Activated naive CD8-positive, alpha-beta T cell treated with anti-CD3 and anti-CD28 coated beads, Interleukin-2, amount 10 ng/mL, durations not matched to agents 7 days and 5 days (primary cell): Measurements from ENCODE around the gene TIPIN. TPM values are rescaled to one million over a fixed set of nuclear protein-coding genes. Genes with fewer than 3 reads are reported as not detected.
"Not testable (repeated sequence)": the region's sequence is repeated elsewhere in the genome, so short reads cannot be mapped to it uniquely, and the experiment has no call there.

ENCODE experiments used
- ATAC-seq: fragments of 150-1000 bp; cut with Tn5 transposase; one replicate; pipeline ENCODE4 v1.10.0; 2021; ENCODE audit warnings: low read depth, moderate library complexity
- POLR2A ChIA-PET: fragments of 350-600 bp; sonication (Branson Sonifier 250); formaldehyde crosslinking; loops from one replicate; lab custom pipeline; 2021; ENCODE audit warnings: antibody characterized with exemption; lab: Charles Lee
- DNase-seq: peaks from one replicate; pipeline ENCODE4 v3.0.0; 2021
- H3K27ac Mint-ChIP-seq: one replicate; pipeline ENCODE4 v1.8.0; 2022; ENCODE audit warnings: mild to moderate bottlenecking, mixed read lengths
- H3K27me3 Mint-ChIP-seq: one replicate; pipeline ENCODE4 v1.8.0; 2022; ENCODE audit warnings: mild to moderate bottlenecking, moderate library complexity, mixed read lengths
- H3K36me3 Mint-ChIP-seq: one replicate; pipeline ENCODE4 v1.8.0; 2021; ENCODE audit warnings: mild to moderate bottlenecking, mixed read lengths
- H3K4me1 Mint-ChIP-seq: one replicate; pipeline ENCODE4 v1.8.0; 2021; ENCODE audit warnings: mixed read lengths
- H3K4me3 Mint-ChIP-seq: one replicate; pipeline ENCODE4 v1.8.0; 2022; ENCODE audit warnings: mild to moderate bottlenecking, moderate library complexity, mixed read lengths
- H3K9me3 Mint-ChIP-seq: one replicate; pipeline ENCODE4 v1.8.0; 2021; ENCODE audit warnings: mixed read lengths
- total RNA-seq, 2 experiments: library from RNA; stranded (reverse); gene quantifications; one replicate each; pipeline ENCODE4 v1.2.3, GENCODE V29; 2021

TIPIN gene
- total RNA-seq, 2 experiments from 2014 or later = 29.5 to 31.3 TPM

GRCh38 chr15:66369773-66370651, 13.5 kb upstream of the TIPIN start:
- peaks cover 5% of the 10 kb centered on the region for H3K9me3 Mint-ChIP-seq
- POLR2A ChIA-PET = interaction anchor here (0.5 to 4.4 kb wide), 5 partner anchors 13 to 128 kb away, joined by 3 to 28 read pairs (median 7); partner anchors contain the start of genes MAP2K1, SNAPC5 and TIPIN

GRCh38 chr15:66364944-66365528, 8.6 kb upstream of the TIPIN start:
- Mint-ChIP-seq H3K9me3 (no peaks in the 10 kb centered on the region), H3K27ac (no peak overlapping the region), H3K4me1 (peaks cover 10% of the 10 kb centered on the region), H3K36me3 (peaks cover 2% of the 10 kb centered on the region), H3K27me3 (no peaks in the 10 kb centered on the region), H3K4me3 (no peak overlapping the region)
- POLR2A ChIA-PET = interaction anchor here (1.0 kb wide), 1 partner anchor 21 kb away, joined by 3 read pairs; the partner anchor contains the start of gene MAP2K1
- ATAC-seq (no peak), DNase-seq (no peak)

More at GRCh38 chr15:66369773-66370651, 13.5 kb upstream of the TIPIN start:
- no peaks in the 10 kb centered on the region for H3K27me3 Mint-ChIP-seq
- H3K4me1 Mint-ChIP-seq = peaks cover 21% of the 10 kb centered on the region
- peak overlapping the region; percentile 96 for H3K27ac Mint-ChIP-seq
- H3K36me3 Mint-ChIP-seq = peaks cover 4% of the 10 kb centered on the region
- ATAC-seq = peak; percentile 86
- DNase-seq = peak; percentile 39
- H3K4me3 Mint-ChIP-seq = peak overlapping the region; percentile 81

DNA sequence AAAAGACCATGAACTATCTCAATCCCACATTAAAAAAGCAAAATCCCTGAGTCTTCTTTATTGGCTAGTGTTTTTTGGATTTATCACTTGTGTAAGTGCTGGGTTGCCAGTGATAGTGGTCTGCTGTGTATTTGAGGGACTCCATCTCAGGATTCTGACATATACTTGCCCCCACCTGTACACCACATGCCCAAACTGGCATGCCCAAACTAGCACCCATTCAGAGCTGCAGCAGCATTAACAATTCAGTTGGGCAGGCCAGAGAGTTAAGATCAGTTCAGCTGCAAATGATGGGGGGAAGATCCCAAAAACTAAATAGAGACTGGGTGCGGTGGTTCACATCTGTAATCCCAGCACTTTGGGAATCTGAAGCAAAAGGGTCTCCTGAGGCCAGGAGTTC, 6.3 kb upstream of the TIPIN start:
- Mint-ChIP-seq H3K4me1 (peaks cover 2% of the 10 kb centered on the region), H3K4me3 (no peak overlapping the region), H3K9me3 (no peaks in the 10 kb centered on the region), H3K36me3 (peaks cover 2% of the 10 kb centered on the region), H3K27me3 (no peaks in the 10 kb centered on the region), H3K27ac (no peak overlapping the region)
- POLR2A ChIA-PET = no interaction called here
- ATAC-seq (no peak), DNase-seq (no peak)

- ATAC-seq, DNase-seq, H3K27me3 Mint-ChIP-seq, H3K4me1 Mint-ChIP-seq, POLR2A ChIA-PET, H3K27ac Mint-ChIP-seq, H3K4me3 Mint-ChIP-seq, H3K9me3 Mint-ChIP-seq, H3K36me3 Mint-ChIP-seq: not testable (repeated sequence)
Measured at GRCh38 chr15:66361745-66362460, 5.4 kb upstream of the TIPIN start.

- H3K9me3 Mint-ChIP-seq = no peaks in the 10 kb centered on the region
- no peak overlapping the region for H3K27ac Mint-ChIP-seq
- no peak overlapping the region for H3K4me3 Mint-ChIP-seq
- DNase-seq (no peak), ATAC-seq (no peak)
- H3K36me3 Mint-ChIP-seq = peaks cover 11% of the 10 kb centered on the region
- no peaks in the 10 kb centered on the region for H3K27me3 Mint-ChIP-seq
- POLR2A ChIA-PET = no interaction called here
- peaks cover 8% of the 10 kb centered on the region for H3K4me1 Mint-ChIP-seq
Measured at GRCh38 chr15:66359740-66360139, 3.3 kb upstream of the TIPIN start.

GRCh38 chr15:66356077-66356358, 467 bp downstream of the TIPIN start:
- ATAC-seq (no peak), DNase-seq (no peak)
- no peaks in the 10 kb centered on the region for H3K9me3 Mint-ChIP-seq
- H3K27me3 Mint-ChIP-seq = no peaks in the 10 kb centered on the region
- peaks cover 22% of the 10 kb centered on the region for H3K36me3 Mint-ChIP-seq
- POLR2A ChIA-PET = interaction anchor here (0.9 to 3.3 kb wide), 7 partner anchors 29 to 537 kb away, joined by 3 to 24 read pairs (median 5); partner anchors contain the start of genes MAP2K1, RPL4, SNAPC5 and ZWILCH
- H3K4me3 Mint-ChIP-seq = peak overlapping the region; percentile 100
- H3K4me1 Mint-ChIP-seq = peaks cover 21% of the 10 kb centered on the region
- peak overlapping the region; percentile 100 for H3K27ac Mint-ChIP-seq

DNA sequence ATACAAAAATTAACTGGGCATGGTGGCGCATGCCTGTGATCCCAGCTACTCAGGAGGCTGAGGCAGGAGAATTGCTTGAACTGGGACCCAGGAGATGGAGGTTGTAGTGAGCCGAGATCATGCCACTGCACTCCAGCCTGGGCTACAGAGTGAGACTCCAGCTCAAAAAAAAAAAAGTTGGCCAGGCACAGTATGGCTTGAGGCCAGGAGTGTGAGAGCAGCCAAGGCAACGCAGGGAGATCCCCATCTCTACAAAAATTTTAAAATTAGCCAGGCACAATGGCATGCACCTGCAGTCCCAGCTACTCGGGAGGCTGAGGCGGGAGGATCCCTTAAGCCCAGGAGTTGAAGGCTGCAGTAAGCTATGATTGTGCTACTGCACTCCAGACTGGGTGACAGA, 8.0 kb downstream of the TIPIN start:
- H3K9me3 Mint-ChIP-seq, H3K4me3 Mint-ChIP-seq, H3K27ac Mint-ChIP-seq, ATAC-seq, POLR2A ChIA-PET, DNase-seq, H3K4me1 Mint-ChIP-seq, H3K27me3 Mint-ChIP-seq: not testable (repeated sequence)
- peaks cover 31% of the 10 kb centered on the region for H3K36me3 Mint-ChIP-seq

DNA sequence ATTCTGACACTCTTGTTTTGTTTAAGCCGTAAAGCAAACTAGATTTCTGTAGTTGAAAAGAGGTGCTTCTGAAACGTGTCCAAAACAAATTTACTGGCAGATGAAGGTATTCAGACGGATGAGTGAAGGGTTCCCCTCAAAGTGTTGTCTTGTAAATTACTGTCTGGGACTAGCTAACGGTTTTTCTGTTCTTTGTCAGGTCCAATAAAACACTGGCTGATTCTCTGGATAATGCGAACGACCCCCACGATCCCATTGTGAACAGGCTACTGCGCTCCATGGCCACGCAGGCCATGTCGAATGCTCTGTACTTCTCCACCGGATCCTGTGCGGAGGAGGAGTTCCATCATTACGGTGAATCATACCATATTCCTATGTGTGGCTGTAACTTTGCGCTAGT, 27.7 kb downstream of the TIPIN start:
- POLR2A ChIA-PET = no interaction called here
- Mint-ChIP-seq H3K4me1 (no peaks in the 10 kb centered on the region), H3K9me3 (no peaks in the 10 kb centered on the region), H3K27me3 (no peaks in the 10 kb centered on the region), H3K36me3 (peaks cover 25% of the 10 kb centered on the region), H3K27ac (no peak overlapping the region), H3K4me3 (no peak overlapping the region)
- no peak for ATAC-seq
- DNase-seq = no peak

GRCh38 chr15:66327736-66328135, 28.7 kb downstream of the TIPIN start:
- no peaks in the 10 kb centered on the region for H3K9me3 Mint-ChIP-seq
- H3K4me1 Mint-ChIP-seq = no peaks in the 10 kb centered on the region
- H3K27me3 Mint-ChIP-seq = no peaks in the 10 kb centered on the region
- no peak for ATAC-seq
- POLR2A ChIA-PET = no interaction called here
- H3K36me3 Mint-ChIP-seq = peaks cover 26% of the 10 kb centered on the region
- H3K4me3 Mint-ChIP-seq = no peak overlapping the region
- H3K27ac Mint-ChIP-seq = no peak overlapping the region
- DNase-seq = no peak

DNA sequence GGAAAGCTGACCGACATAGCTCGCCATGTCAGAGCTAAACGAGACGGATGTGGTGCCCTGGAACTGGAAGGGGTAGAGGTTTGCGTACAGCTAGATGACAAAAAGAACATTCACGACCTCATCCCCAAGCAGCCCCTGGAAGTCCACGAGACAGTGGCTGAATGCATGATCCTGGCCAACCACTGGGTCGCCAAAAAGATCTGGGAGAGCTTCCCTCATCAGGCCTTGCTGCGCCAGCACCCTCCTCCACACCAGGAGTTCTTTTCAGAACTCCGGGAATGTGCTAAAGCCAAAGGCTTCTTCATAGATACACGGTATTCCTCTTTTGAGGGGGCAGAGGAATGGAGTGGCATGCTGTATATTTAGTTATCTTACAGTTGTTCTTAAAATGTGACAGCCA, 30.4 kb downstream of the TIPIN start:
- Mint-ChIP-seq H3K27me3 (no peaks in the 10 kb centered on the region), H3K9me3 (no peaks in the 10 kb centered on the region), H3K4me1 (no peaks in the 10 kb centered on the region), H3K4me3 (no peak overlapping the region), H3K36me3 (peaks cover 24% of the 10 kb centered on the region), H3K27ac (no peak overlapping the region)
- DNase-seq (no peak), ATAC-seq (no peak)
- POLR2A ChIA-PET = no interaction called here

DNA sequence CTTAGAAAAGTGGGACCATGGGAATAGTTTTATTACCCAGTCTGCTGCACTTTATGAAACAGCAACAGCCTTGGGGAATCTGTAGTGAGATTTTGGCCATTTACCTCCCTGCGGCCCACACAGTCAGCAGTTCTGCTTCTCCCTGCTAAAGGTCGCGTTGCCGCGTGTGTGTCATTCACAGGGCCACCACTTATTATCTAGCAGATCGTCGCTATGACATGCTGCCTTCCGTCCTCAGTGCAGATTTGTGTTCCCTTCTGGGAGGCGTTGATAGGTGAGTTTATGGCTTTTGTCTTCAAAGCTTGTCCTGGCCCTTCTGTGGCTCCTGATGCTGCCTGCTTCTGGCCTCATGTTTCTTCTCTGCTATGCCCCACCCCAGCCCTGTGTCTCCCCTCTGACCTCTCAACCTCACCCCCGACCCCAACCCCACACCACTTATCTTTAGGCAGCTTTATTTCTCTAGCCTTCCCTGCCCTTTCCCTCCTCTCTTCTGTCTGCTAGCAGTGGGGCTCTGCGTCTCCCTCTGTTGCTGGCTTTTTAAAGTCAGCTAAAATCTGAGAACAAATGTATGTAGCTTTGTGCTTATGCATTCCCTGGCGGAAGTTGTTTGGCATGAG, 33.1 kb downstream of the TIPIN start:
- no peak for ATAC-seq

DNA sequence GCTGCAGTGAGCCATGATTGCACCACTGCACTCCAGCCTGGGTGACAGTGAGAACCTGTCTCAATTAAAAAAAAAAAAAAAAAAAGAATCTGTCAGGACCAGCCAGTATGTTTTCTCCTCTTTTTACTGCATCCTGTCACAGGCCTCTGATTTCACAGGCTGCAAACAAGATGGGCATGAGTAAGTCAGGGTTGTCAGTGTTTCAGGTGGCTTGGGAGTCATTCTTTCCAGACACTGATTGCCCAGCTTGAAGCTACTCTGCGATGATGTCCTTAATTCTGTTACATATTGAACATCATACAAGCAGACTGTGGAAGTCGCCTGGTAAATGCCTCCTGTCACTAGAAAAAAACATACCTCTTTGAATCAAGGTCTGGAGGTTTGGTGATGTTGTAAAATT, 44.3 kb downstream of the TIPIN start:
- DNase-seq (no peak), ATAC-seq (no peak)
- POLR2A ChIA-PET = interaction anchor here (0.7 kb wide), 1 partner anchor 19 kb away, joined by 3 read pairs; the partner anchor contains the start of gene DIS3L
- no peaks in the 10 kb centered on the region for H3K27me3 Mint-ChIP-seq
- peaks cover 30% of the 10 kb centered on the region for H3K36me3 Mint-ChIP-seq
- H3K27ac Mint-ChIP-seq = no peak overlapping the region
- H3K9me3 Mint-ChIP-seq = no peaks in the 10 kb centered on the region
- H3K4me3 Mint-ChIP-seq = no peak overlapping the region
- H3K4me1 Mint-ChIP-seq = no peaks in the 10 kb centered on the region

More for the DNA sequence above, 33.1 kb downstream of the TIPIN start:
- H3K27me3 Mint-ChIP-seq = no peaks in the 10 kb centered on the region
- no peak overlapping the region for H3K4me3 Mint-ChIP-seq
- no peak overlapping the region for H3K27ac Mint-ChIP-seq
- H3K36me3 Mint-ChIP-seq = peaks cover 19% of the 10 kb centered on the region
- POLR2A ChIA-PET = no interaction called here
- H3K4me1 Mint-ChIP-seq = no peaks in the 10 kb centered on the region
- H3K9me3 Mint-ChIP-seq = no peaks in the 10 kb centered on the region
- DNase-seq = no peak

DNA sequence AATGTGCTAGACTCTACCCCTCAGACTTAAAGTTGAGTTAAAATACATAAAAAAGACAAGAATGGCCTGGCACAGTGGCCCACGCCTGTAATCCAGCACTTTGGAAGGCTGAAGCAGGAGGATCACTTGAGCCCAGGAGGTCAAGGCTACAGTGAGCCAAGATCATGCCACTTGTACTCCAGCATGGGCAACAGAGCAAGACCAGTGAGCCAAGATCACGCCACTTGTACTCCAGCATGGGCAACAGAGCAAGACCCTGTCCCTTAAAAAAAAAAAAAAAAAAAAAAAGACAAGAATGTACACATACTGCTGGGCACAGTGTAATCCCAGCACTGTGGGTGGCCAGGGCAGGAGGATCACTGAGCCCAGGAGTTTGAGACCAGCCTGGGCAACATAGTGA, 45.7 kb downstream of the TIPIN start:
- Mint-ChIP-seq H3K4me3 (no peak overlapping the region), H3K36me3 (peaks cover 25% of the 10 kb centered on the region), H3K9me3 (no peaks in the 10 kb centered on the region), H3K27me3 (no peaks in the 10 kb centered on the region), H3K4me1 (no peaks in the 10 kb centered on the region), H3K27ac (no peak overlapping the region)
- ATAC-seq (no peak), DNase-seq (no peak)
- POLR2A ChIA-PET = no interaction called here
